ENCODE results near the gene MYLK3.

GRCh38 chr16:46701615-46702014, 46.5 kb downstream of the MYLK3 start:
- TF ChIP-seq POLR2AphosphoS5 (IDR thresholded peaks at IDR 0.05; ENCODE audit: low read depth, low read length) = no peak
- TF ChIP-seq POLR2A (IDR thresholded peaks at IDR 0.05; ENCODE audit: low read depth, low read length) = no peak
